GM18511 (cell line): ENCODE measurements around the gene GADD45G.

Experiments
- ATAC-seq: cut with Tn5 transposase; IDR thresholded peaks from one replicate; pipeline ENCODE4 v1.9.1; 2021; ENCODE audit warnings: mild to moderate bottlenecking, moderate library complexity; ENCODE audit not compliant: unreplicated experiment

Gene GADD45G

GRCh38 chr9:89592213-89592815 is 12.5 kb upstream of the GADD45G start:
- no peak for ATAC-seq

- ATAC-seq = no peak
Measured at GRCh38 chr9:89592963-89593726, 11.7 kb upstream of the GADD45G start.

GRCh38 chr9:89593727-89594427 is 10.9 kb upstream of the GADD45G start:
- ATAC-seq = peak; percentile 68

GRCh38 chr9:89594811-89595550 is 9.8 kb upstream of the GADD45G start:
- ATAC-seq = no peak

GRCh38 chr9:89595646-89596045 is 9.2 kb upstream of the GADD45G start:
- ATAC-seq = no peak

- ATAC-seq = no peak
Measured at GRCh38 chr9:89596937-89597555, 7.8 kb upstream of the GADD45G start.

GRCh38 chr9:89597711-89598362 is 7.0 kb upstream of the GADD45G start:
- no peak for ATAC-seq

- no peak for ATAC-seq
Measured at GRCh38 chr9:89598363-89598713, 6.5 kb upstream of the GADD45G start.

- no peak for ATAC-seq
Measured at GRCh38 chr9:89598926-89599325, 5.9 kb upstream of the GADD45G start.

- ATAC-seq = no peak
Measured at GRCh38 chr9:89600831-89601230, 4.0 kb upstream of the GADD45G start.

- no peak for ATAC-seq
Measured at GRCh38 chr9:89601306-89601705, 3.5 kb upstream of the GADD45G start.

GRCh38 chr9:89601856-89602562 is 2.8 kb upstream of the GADD45G start:
- ATAC-seq = no peak

GRCh38 chr9:89602978-89603766 is 1.6 kb upstream of the GADD45G start:
- ATAC-seq = peak; percentile 50

- no peak for ATAC-seq
Measured at GRCh38 chr9:89603767-89604665, 796 bp upstream of the GADD45G start.

GRCh38 chr9:89605465-89606048 is 745 bp downstream of the GADD45G start:
- no peak for ATAC-seq

GRCh38 chr9:89606049-89606623 is 1.3 kb downstream of the GADD45G start:
- ATAC-seq = no peak

GRCh38 chr9:89606624-89607311 is 2.0 kb downstream of the GADD45G start:
- no peak for ATAC-seq
